SK-N-SH (cell line): Measurements from ENCODE around the gene KLHL22.

Experiments
- CHD2 ChIP-seq: fragments of 150-350 bp; IDR thresholded peaks from 2 replicates; pipeline ENCODE4 v1.6.1; 2018; ENCODE audit warnings: low read length; ENCODE audit not compliant: partially characterized antibody
- CTCF ChIP-seq: fragments of 200-600 bp; sonication (generic); IDR thresholded peaks from 2 replicates; pipeline ENCODE4 v1.6.1; 2017; ENCODE audit warnings: antibody characterized with exemption, mild to moderate bottlenecking, moderate library complexity
- EP300 ChIP-seq, 2 experiments: IDR thresholded peaks; 2 replicates each; pipeline versions ENCODE4 v1.4.0 to v1.6.1; 2012; ENCODE audit warnings: borderline replicate concordance in 1 of 2, low read depth in 1 of 2, low read length in 1 of 2
- POLR2AphosphoS5 ChIP-seq: IDR thresholded peaks from 2 replicates; pipeline ENCODE4 v1.6.1; 2012; ENCODE audit warnings: low read depth, low read length

- TF ChIP-seq POLR2AphosphoS5 = no peak
- no peak for TF ChIP-seq EP300 (IDR thresholded peaks at IDR 0.05; ENCODE audit: borderline replicate concordance in 1 of 2, low read depth in 1 of 2, low read length in 1 of 2)
- TF ChIP-seq CTCF = no peak
- no peak for TF ChIP-seq CHD2
Observed at GRCh38 chr22:20542736-20543135, 47.1 kb upstream of the KLHL22 start.
